HG02852 (cell line): ENCODE data around the gene SLC2A9.

ENCODE experiments used
- ATAC-seq: cut with Tn5 transposase; IDR thresholded peaks from one replicate; pipeline ENCODE4 v1.9.1; 2021; ENCODE audit warnings: mild to moderate bottlenecking, moderate library complexity; ENCODE audit not compliant: unreplicated experiment

Gene SLC2A9

DNA sequence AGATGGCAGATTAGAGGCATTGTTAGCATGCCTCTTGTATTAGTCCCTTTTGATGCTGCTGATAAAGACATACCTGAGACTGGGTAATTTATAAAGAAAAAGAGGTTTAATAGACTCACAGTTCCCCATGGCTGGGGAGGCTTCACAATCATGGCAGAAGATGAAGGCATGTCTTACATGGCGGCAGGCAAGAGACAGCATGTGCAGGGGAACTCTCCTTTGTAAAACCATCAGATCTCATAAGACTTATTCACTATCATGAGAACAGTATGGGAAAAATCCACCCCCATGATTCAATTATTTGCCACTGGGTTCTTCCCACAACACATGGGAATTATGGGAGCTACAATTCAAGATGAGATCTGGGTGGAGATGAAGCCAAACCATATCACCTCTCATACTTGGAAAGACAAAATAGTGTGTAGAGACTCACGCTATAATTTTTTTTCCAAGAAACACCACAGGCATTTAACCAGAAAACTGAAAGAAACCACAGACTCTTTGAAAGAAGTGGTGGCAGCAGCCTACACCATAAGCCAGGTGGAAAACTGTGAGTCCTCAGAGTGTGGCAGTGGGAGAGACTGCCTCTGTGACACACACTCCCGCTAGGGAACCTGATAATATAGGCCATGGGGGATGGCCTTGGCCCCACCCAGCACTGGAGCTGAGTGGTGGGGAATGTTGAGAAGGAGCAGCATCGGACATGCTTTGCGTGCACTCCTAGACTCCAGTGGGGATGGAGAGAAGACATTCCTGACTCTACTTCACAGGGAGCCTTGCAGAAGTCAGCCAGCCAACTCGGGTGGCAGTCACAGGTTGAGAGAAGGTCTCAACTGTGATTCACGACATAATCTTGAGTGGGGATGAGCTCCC, 51.5 kb downstream of the SLC2A9 start:
- peak; percentile 14 for ATAC-seq

GRCh38 chr4:9968472-9968871, 52.8 kb downstream of the SLC2A9 start:
- ATAC-seq, result no peak

- ATAC-seq, result no peak
Observed at GRCh38 chr4:9964879-9965278, 56.4 kb downstream of the SLC2A9 start.

DNA sequence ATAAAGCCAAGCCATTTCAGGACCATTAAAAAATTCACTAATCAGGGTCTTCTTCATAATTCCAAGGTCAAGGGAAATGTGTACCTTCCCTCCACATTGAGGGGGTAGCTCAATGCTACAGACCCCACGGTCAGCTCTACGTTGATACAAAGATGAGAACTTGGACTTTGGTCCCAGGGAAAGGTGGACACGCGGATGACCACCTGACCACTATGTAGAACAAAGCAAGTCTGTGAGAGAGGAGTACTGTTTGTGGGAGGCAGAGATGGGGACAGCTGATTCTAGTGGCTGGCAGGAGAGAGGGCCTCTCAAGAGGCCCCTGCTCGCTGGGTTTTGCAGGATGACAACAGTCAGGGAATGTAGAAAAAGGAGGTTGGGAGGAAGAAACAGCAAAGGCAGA, 58.0 kb downstream of the SLC2A9 start:
- no peak for ATAC-seq

DNA sequence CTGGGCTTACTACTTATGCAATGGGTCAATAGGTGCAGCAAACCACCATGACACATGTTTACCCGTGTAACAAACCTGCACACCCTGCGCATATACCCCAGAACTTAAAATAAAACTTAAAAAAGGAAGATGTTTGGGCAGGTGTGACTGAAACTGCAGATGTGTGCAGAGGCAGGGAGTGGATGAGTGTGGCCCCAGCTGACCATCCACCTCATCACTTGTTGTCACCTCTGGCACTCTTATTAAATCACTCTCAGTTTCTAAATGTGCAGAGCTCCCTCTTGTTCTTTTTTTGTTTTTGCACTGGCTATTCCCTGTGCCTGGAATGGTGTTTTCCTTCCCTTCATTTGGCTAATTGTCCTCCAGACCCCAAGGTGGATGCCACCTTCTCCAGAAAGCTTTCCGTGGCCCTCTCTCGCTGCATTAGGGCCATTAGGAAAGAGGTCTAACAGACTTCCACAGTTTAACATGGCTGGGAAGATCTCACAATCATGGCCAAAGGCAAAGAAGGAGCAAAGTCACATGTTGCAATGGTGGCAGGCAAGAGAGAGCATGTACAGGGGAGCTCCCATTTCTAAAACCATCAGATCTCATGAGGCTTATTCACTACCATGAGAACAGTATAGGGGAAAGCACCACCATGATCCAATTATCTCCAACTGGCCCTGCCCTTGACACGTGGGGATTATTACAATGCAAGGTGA, 58.5 kb downstream of the SLC2A9 start:
- ATAC-seq, result no peak

DNA sequence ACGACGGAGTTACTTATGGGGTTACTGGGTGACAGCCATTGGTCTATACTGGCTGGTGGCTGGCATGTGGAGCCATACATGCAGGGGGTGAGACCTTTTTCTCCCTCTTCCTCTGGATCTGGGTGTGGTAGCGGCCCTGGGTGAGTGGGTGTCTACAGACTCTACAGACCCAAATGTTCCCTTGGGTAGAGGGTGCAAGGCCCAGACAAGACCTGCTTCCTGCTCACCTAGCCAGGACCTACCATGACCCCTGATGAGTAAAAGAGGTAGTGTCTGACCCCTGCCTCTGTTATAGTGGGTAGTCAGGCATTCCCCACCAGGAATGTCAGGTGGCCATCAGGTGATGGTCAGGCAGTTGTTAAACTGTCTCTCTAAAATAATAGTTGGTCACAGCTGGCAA, 66.8 kb downstream of the SLC2A9 start:
- ATAC-seq, result no peak

DNA sequence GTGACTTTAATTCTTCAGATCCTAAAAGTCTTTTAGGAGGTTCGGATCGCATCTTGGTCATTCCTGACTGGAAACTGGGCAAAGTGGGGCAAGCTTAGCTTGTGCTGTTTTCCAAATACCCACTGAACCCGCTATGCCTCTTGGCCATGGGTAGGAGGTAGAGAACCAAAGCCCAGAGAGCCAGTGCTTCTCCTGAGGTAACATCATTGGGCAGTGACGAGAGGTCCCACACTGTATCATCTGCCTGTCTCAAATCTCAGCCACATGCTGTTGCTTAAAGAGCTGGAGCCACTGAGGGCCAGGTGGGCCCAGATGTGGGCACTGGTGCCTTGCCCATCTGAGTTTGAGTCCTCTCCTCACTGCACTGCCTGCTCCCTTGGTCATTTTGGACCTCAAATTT, 68.2 kb downstream of the SLC2A9 start:
- no peak for ATAC-seq

DNA sequence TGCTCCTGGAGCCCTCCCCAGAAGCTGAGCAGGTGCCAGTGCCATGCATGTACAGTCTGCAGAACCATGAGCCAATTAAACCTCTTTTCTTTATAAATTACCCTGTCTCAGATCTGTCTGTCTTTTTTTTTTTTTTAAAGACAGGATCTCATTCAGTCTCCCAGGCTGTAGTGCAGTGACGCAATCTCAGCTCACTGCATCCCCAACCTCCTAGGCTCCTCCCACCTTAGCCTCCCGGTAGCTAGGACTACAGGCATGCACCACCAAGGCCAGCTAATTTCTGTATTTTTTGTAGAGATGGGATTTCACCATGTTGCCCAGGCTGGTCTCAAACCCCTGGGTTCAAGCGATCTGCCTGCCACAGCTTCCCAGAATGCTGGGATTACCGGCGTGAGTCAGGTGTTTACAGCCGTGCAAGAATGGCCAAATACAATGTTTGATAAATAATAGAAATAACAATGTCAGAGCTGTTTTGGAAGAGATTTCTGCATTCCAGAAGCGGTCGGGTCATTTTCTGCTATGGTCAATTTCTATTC, 68.8 kb downstream of the SLC2A9 start:
- ATAC-seq, result no peak

GRCh38 chr4:9949573-9949972, 71.7 kb downstream of the SLC2A9 start:
- ATAC-seq, result no peak

DNA sequence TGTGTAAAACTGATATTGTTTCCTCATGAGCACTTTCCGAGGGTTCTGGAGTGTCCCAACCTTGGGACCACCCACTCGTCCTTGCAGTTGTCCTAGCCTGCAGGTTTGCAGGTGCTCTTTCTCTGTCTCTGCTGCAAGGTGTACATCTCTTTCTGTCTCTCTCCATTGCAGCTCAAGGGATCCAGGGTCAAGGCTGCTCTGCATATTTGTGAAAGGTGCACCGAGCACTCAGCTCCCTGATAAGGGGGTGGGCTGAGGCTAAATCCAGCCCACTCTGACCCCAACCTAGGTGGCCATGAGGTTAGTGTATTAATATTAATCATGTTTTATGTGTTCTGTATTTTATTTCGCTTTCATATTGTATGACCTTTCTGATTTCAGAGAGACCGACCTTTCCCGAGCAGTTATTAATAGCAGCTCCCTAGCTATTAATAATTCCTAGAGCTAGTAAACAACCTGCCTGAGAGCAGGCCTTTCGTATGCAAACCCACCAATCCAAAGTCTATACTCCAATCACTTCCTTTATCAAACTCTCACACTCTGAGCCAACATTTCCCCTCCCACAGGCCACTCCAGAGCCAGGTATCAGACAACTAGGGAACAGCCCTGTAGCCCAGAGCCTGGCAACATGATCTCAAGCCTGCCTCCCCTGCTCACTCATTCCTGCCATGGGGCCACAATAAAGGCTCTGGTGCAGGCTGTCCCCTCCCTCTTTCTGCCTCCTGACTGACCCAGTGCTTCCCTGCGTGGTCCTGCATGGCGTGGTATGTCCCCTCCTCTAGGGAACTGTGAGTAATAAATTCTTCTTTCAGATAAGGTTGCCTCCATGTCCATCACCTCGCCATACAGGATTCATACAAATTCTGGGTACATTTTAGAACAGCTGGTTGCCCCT, 73.9 kb downstream of the SLC2A9 start:
- ATAC-seq, result no peak

- no peak for ATAC-seq
Observed at GRCh38 chr4:9946170-9946569, 75.1 kb downstream of the SLC2A9 start.

GRCh38 chr4:9944431-9945425, 76.6 kb downstream of the SLC2A9 start:
- ATAC-seq, result no peak

GRCh38 chr4:9943761-9944160, 77.5 kb downstream of the SLC2A9 start:
- ATAC-seq, result no peak

DNA sequence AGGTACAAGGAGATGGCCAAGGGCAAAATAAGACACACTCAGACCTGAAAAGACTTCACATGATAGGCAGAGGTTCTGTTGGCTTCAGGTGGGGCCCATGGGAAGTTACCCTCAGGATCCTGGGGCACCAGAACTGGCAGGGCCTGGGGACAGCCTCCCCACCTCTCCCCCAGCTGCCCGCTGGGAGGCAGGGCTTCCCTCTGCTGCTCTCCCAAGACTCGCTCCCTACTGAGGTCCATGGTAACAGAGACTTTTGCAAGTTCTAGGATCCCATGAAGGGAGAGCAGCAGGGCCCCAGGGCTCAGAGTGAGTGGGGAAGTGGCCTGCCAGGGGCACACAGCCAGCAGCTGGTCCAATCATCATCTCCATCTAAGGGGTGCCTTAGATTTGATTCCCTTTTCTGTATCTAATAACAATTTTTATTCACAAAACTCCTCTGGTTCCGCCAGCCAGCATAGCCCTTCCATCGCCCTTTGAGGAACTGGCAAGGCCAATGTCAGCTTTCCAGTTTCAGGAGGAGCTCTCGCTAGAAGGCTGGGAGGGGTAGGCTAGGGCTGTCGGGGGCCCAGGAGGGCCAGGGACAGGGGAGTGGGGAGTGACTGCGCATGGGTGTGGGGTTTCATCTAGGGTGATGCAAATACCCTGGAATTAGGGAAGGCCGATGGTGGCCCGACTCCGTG, 78.2 kb downstream of the SLC2A9 start:
- no peak for ATAC-seq

DNA sequence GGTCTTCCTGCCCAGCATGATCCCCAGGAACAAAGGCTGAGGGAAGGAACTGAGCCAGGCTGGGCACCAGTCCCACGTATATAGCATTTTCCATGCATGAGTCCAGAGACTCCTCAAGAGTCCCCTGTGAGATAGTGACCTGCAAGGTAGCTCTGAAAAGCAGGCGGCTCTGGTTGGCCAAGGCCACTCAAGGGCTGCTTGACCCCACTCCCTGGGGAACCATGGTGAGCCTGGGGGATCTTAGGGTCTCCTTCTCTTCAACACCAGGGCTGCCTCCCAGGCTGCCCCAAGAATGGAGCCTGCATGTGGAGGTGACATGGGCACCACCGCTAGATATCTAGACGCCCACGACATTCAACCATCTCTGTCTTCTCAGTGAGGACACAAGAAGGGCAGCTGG, 79.2 kb downstream of the SLC2A9 start:
- no peak for ATAC-seq

- no peak for ATAC-seq
Observed at GRCh38 chr4:9940041-9940440, 81.3 kb downstream of the SLC2A9 start.

GRCh38 chr4:9938933-9939332, 82.4 kb downstream of the SLC2A9 start:
- ATAC-seq, result no peak

DNA sequence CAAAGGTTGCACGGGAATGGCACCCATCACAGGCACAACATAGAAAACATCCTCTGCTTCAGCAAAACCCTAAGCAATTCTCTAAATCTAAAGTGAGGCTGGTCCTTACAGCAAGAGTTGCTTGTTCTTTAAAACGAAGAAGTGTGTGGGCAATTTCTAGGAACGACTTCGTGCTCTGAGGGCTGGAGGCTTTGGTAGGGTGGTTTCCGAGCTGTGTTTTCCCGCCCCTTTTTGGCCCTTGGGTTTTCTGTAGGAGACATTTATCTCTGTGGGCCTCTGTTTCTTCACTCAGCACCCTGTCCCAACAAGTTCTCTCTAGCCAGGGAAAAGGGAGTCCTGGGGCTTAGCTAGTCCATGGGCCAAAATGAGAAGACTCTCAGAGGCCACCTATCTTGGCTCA, 84.2 kb downstream of the SLC2A9 start:
- ATAC-seq, result no peak

GRCh38 chr4:9936129-9936644, 85.1 kb downstream of the SLC2A9 start:
- ATAC-seq, result no peak
